ENCODE measurements around the gene KIF13A. TPM values are rescaled to one million over a fixed set of nuclear protein-coding genes. Genes with fewer than 3 reads are reported as not detected.

Gene KIF13A
- total and polyA plus RNA-seq, 2 donors from 2014 or later = 12.6 to 35.9 TPM

DNA sequence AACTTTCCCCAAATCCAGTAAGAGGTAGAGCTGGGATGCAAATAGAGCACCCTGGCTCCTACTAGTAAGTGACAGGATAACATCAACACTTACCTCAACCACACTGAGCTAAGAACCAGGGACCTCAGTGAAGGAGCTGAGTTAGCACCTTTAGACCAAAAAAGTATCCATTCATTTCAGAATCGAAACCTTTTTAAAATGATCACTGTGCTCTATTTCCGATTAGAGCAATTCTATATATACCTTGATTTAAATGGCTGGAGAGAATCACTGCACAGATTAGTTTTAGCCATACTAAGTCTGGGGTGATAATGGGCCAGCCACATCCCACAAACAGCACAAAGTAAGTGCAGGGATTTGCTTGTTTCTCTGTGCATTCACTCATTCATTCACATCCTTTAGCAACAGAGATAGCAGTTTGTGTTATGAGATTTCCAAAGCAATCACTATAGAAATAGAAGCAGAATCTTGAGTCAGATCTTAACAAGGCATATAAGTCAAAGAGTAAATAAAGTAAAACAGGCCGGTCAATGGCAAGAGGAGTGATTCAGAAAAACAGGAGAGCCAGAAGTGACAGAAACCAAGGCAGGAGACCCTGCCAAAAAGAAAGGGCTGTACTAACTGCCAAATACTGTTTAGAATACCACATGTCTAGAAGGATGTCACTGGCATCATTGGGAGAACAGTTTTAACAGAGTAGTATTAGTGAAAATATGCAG, 136.3 kb downstream of the KIF13A start:
- H3K4me3 ChIP-seq (ENCODE audit: low read length in 3 of 3) = no peak overlapping the region
- H3K27ac ChIP-seq (ENCODE audit: low read depth in 2 of 2, low read length in 2 of 2) = no peak overlapping the region
- FAIRE-seq = no peak
- no peaks in the 10 kb centered on the region for H3K27me3 ChIP-seq (ENCODE audit: control insufficient read depth, insufficient read depth, low read length)
- no peak for DNase-seq
- peaks cover 0 to 8% (median 5%) of the 10 kb centered on the region in 3 donors for H3K36me3 ChIP-seq (ENCODE audit: control insufficient read depth in 2 of 3, insufficient read depth in 3 of 3, low read length in 3 of 3)
- intact Hi-C loops (cut with DNase I) = no loop called here
- H3K9ac ChIP-seq (ENCODE audit: low read length in 3 of 3) = no peak overlapping the region
- TF ChIP-seq, protein P1, sequence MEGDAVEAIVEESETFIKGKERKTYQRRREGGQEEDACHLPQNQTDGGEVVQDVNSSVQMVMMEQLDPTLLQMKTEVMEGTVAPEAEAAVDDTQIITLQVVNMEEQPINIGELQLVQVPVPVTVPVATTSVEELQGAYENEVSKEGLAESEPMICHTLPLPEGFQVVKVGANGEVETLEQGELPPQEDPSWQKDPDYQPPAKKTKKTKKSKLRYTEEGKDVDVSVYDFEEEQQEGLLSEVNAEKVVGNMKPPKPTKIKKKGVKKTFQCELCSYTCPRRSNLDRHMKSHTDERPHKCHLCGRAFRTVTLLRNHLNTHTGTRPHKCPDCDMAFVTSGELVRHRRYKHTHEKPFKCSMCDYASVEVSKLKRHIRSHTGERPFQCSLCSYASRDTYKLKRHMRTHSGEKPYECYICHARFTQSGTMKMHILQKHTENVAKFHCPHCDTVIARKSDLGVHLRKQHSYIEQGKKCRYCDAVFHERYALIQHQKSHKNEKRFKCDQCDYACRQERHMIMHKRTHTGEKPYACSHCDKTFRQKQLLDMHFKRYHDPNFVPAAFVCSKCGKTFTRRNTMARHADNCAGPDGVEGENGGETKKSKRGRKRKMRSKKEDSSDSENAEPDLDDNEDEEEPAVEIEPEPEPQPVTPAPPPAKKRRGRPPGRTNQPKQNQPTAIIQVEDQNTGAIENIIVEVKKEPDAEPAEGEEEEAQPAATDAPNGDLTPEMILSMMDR (IDR thresholded peaks at IDR 0.05; ENCODE audit: borderline replicate concordance, extremely low read depth, insufficient read depth) = no peak
- no peaks in the 10 kb centered on the region for H3K9me3 ChIP-seq (ENCODE audit: control insufficient read depth in 2 of 3, insufficient read depth in 1 of 3, low read length in 3 of 3)
- H3K4me1 ChIP-seq (ENCODE audit: control insufficient read depth in 2 of 3, insufficient read depth in 2 of 3, low read depth in 1 of 3, low read length in 3 of 3) = no peaks in the 10 kb centered on the region

DNA sequence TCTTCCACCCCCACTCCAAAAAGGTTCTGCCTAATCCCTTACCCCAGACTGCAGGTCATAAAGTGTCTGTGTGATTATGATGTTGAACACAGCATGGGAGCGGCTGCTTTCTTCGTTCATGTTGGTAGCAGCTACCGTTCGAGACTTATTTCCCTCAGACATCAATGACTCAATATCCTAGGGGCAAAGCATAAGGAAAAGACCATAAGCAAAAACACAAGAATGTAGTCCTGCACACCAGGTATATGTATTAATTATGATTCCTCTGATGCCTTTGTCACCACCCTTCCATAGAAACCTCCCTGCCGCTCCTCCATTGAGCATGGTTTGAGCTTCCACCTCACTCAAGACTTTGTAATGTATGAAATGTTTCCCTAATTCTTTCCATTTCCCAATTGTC, 137.2 kb downstream of the KIF13A start:
- intact Hi-C loops (cut with DNase I) = no loop called here
- FAIRE-seq (no peak), DNase-seq (no peak)
- H3K4me1 ChIP-seq (ENCODE audit: control insufficient read depth in 2 of 3, insufficient read depth in 2 of 3, low read depth in 1 of 3, low read length in 3 of 3) = no peaks in the 10 kb centered on the region
- TF ChIP-seq, protein P1 (IDR thresholded peaks at IDR 0.05; ENCODE audit: borderline replicate concordance, extremely low read depth, insufficient read depth) = no peak
- H3K36me3 ChIP-seq (ENCODE audit: control insufficient read depth in 2 of 3, insufficient read depth in 3 of 3, low read length in 3 of 3) = peaks cover 0 to 8% (median 5%) of the 10 kb centered on the region in 3 donors
- no peak overlapping the region for H3K4me3 ChIP-seq (ENCODE audit: low read length in 3 of 3)
- H3K27me3 ChIP-seq (ENCODE audit: control insufficient read depth, insufficient read depth, low read length) = no peaks in the 10 kb centered on the region
- no peak overlapping the region for H3K27ac ChIP-seq (ENCODE audit: low read depth in 2 of 2, low read length in 2 of 2)
- H3K9ac ChIP-seq (ENCODE audit: low read length in 3 of 3) = no peak overlapping the region
- no peaks in the 10 kb centered on the region for H3K9me3 ChIP-seq (ENCODE audit: control insufficient read depth in 2 of 3, insufficient read depth in 1 of 3, low read length in 3 of 3)

DNA sequence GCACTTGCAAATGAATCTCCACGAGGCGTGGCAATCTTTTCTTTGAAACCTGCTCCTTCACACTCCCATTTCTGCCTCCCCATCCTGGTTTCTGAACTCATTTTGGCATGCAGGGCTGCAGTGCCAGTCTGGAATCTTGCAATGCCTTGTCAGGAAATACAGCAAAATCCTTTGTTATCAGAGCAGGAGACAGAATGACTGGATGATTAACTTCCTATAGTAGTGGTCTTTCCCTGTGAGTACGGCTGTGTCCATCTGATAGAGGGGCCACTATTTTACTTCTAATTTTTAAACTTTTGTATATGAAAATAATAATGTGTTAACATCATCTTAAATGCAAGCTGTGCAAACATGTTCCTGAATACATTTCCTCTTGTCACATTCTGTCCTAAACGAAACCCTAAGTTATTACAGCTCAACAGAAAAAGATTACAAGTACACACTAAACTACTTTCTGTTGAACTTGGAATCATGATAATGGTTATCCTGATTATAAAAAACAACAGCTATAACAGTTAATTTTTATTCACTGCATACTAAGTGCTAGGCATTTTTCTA, 140.2 kb downstream of the KIF13A start:
- DNase-seq = no peak
- H3K4me3 ChIP-seq (ENCODE audit: low read length in 3 of 3) = no peak overlapping the region
- intact Hi-C loops (cut with DNase I) = no loop called here
- TF ChIP-seq, protein P1 (IDR thresholded peaks at IDR 0.05; ENCODE audit: borderline replicate concordance, extremely low read depth, insufficient read depth) = no peak
- no peak overlapping the region for H3K27ac ChIP-seq (ENCODE audit: low read depth in 2 of 2, low read length in 2 of 2)
- no peak overlapping the region for H3K9ac ChIP-seq (ENCODE audit: low read length in 3 of 3)
- H3K36me3 ChIP-seq (ENCODE audit: control insufficient read depth in 2 of 3, insufficient read depth in 3 of 3, low read length in 3 of 3) = peaks cover 0 to 8% (median 5%) of the 10 kb centered on the region in 3 donors
- H3K4me1 ChIP-seq (ENCODE audit: control insufficient read depth in 2 of 3, insufficient read depth in 2 of 3, low read depth in 1 of 3, low read length in 3 of 3) = no peaks in the 10 kb centered on the region
- no peak for FAIRE-seq
- no peaks in the 10 kb centered on the region for H3K9me3 ChIP-seq (ENCODE audit: control insufficient read depth in 2 of 3, insufficient read depth in 1 of 3, low read length in 3 of 3)
- H3K27me3 ChIP-seq (ENCODE audit: control insufficient read depth, insufficient read depth, low read length) = no peaks in the 10 kb centered on the region

Measured in kidney (tissue), 14 donors.